HS-27A (cell line): ENCODE measurements around the gene COL4A1.

Experiments used
- DNase-seq: peaks from one replicate; pipeline ENCODE4 v3.0.0-alpha.2; 2012; ENCODE audit warnings: low read depth, missing footprints

COL4A1 gene

DNA sequence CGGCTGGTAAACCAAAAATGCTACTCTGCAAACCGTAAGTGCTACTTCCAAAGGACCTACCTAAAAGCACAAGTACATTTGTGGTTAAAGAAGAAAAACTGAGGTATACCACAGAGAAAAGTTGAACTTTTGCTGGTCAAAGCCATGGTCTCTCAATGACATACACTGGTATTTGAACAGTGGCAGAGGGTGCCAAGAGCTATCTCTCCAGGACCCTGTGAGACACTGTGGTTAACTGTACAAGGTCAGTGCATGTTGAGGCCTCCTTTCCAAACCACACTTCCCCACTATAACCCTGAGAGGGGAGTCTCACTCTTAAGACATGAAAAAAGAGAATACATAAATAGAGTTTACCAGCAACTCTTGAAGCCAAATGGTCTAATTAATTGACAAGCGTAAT is 49.5 kb downstream of the COL4A1 start:
- no peak for DNase-seq

DNA sequence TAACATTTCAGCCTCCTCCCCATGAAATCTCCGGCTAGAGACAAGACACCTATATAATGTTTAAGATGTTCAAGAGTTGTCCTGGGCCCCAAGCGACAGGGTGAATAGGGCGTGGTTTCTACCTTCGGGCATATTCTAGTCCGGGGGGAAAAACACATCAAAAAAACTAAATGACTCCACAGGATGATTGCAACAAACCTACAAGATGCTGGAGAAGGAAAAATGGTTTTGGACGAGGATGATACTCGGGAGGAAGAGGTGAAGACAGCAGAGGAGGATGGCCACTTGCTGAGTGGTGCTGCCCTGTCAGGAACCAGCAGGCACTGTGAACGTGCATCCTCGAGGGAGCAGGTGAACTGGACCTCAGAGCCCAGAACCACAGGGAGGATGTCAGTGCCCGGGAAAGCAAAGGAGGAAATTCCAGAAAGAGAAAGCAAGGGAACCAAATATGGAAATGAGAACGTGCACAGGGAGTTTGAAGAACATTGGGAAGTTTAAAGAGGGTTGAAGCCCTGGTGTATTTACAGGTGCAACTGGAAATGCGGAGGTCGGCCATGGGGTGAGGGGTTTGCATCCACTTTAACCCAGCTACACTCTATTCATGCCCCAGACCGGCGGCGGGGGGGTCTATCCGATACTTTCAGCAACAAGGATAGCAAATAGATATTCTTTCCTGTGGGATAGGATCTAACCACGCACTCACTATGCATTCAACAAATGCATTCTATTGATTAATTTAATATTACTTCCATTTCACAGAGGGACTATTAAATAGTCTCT is 50.6 kb downstream of the COL4A1 start:
- DNase-seq: no peak

DNA sequence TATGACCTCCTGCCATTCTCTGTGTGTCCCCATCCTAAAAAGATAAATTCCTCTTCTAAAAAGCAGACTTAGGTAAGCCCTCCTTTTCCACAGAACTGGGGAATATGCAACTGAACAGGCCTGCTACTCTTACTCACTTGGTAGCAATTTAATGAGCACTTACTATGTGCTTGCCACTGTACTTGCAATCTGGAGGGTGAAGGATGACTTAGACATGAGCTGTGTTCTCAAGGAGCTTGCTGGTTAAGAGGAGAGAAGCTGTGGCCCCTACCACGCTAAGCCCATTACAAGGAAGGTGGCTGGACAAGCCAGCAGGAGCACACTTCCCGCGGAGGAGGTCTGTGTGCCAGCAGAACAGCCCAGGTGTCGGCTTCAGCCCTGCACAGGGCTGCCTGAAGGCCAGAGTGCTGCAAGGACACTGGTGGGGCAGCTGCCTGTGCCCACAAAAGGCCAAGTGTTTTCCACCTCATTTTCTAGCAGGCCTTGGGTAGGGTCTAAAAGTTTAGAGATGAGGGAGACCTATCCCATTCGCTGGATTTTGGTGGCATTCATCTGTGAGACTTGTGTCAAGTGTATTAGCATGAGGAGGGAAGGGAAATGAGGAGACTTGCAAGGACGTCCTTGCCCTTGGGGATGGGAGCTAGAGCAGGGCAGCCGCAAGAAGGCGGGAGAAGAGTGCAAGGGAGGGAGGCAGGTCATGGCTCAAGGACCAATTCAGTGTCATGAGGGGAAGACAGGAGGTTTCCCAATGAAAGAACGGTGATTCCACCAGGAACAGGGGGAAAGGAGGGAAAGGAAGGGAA is 52.0 kb downstream of the COL4A1 start:
- DNase-seq: no peak

DNA sequence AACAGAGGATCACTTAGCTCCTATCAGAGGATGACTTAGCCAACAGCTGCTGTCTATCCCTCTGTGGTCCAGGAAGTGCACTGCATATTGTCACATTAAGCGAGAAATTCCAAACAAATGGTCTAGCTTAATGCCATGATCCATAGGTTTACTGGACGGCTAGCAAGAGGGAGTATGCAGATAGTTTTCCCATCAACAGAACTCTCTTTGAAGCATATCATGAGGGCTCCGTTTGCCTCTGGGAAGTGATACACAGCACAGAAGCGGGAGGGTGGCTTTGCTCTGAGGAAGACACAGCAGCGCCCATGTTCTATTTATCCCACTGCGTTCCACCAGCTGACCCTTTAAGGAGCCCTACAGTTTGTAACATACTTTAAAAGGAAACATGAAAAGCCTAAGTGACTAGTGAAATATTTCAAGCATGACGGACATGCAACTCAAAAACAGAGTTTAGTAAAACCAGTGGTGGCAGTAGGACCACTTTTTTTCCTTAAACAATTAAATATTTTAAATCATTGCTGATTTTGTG is 52.7 kb downstream of the COL4A1 start:
- DNase-seq: no peak

DNA sequence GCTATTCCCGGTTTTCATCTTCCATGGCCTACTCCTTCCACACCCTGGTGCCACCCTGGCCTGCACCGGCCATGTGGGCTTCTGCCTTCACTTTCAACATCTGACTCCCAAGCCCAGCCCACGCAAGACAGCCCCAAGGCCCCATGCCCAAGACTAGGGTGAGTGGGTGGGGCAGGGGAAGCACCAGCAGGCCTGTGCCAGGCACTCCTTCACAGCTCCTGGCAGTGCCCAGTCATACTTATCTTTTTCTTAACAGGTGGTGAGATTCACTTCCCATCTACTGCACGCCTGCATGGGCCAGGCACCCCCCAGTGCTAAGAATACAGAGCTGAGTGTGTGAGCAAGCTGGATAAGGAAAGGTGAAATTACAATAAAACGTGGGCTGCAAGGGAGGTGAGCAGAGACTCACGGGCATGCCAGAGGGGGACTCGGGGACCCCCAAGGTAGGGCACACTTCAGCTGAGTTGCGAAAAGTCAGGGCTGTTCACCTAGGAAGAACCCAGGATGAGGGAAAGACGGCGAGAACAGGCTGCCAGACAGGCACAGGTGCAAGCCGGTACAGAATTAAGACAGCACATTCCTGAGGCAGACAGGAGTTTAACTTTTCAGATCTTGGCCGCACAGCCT is 55.7 kb downstream of the COL4A1 start:
- DNase-seq: no peak

DNA sequence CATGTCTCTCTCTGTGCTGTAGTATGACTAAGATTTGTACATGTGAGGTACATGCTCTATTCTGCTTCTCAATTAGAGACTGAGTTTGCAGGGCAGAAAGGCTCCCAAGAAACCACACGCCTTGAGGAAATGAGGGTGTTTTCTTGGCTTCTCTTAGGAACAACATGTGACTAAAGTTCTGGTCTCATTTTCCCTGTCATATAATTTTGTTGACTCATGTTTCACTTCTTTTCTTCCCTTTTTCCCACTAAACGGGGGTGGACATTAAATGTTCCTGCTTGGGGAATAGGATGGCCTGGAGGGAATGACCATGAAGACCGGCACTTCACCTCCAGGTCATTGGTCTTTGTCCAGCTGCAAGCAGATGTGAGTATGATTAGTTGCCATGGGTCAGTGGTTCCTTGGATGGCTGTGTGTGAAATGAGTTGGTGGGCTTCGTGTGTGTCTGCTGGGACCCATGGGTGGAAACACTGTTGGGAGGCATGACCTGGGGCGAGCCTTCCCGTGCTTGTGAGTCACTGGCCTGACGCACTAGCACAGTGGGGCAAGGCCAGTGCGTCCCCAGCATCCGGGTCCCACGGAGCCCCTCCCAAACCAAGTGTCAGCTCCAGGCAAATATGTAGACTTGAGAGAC is 56.6 kb downstream of the COL4A1 start:
- no peak for DNase-seq

DNA sequence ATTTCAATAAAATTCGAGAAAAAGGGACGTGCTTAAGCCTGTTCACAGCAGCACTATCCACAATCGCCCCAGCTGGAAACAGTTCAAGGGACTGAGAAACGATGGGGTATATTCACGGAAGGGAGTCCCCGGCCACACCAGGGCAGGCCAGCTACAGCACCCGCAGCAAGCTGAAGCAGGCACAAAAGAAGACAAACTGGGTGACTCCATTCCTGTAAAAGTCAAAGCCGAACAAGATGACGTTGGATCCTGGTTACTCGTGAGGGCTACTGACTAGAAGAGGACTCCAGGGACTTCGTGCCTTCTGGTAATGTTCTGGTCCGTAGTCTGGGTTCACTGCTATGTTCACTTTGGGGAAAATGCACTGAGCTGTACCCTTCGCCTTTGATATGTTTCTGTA is 57.6 kb downstream of the COL4A1 start:
- no peak for DNase-seq

DNA sequence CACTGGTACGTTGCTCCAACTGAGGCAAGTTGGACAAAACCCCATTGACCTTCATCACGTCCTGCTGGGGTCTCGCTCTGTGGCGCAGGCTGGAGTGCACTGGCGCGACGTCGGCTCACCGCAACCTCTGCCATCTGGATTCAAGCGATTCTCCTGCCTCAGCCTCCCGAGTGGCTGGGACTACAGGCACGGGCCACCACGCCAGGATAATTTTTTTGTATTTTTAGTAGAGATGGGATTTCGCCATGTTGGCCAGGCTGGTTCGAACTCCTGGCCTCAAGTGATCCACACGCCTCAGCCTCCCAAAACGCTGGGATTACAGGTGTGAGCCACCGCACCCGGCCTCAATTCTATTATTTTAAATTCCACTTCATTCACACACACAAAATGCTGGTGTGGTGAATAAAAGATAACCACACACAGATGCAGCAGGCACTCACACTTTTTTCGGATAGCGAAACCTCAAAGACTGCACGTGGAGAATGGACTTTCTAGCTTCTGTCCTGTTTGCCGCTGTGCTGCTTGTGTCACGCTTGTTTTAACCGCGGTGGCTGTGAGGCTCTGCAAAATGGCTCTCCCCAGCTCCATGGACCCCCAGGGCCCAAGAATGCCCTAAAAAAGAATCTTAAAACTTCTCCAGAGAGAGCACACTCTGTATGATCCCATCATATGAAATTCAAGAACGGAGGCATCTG is 58.4 kb downstream of the COL4A1 start:
- no peak for DNase-seq

DNA sequence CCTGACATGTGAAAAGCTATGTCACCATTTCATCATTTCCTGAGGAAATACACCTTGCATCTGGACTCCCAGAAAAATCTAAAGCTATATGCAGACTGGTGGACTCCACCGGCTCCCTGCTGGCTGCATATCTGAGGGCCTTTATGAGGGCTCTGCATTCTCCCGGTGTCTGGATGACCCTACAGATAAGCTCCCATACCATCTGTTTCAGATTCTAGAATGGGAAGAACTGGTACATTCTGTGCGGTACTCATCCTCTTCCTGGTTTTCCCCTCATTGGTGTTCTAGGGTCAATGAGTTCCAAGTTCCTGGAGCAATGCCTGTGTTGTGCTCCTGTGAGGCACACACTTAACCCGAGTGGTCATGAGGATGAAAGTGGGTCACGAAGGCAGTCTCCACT is 60.4 kb downstream of the COL4A1 start:
- DNase-seq: no peak

DNA sequence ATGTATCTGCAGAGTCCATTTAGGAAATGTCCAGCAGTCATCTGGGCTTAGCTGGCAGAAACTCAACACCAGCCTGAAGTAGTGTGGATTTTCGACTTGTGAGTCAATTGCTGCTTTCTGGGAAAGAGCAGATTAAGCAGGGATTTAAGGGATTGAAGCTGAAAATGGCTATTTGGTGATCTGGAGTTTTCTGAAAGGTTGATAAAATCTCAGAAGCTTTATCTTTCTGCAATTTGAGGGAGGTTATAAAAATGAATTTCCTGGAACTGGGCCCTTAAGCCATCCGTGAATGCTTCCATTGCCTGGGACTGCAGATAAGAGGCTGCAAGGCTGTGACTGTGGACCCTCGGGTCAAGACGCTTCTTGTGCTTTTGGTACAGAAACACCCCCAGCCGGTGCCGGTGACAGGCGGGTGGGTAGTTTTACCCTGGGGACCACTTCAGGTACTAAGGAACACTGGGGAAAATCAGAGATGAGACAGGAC is 61.5 kb downstream of the COL4A1 start:
- no peak for DNase-seq

DNA sequence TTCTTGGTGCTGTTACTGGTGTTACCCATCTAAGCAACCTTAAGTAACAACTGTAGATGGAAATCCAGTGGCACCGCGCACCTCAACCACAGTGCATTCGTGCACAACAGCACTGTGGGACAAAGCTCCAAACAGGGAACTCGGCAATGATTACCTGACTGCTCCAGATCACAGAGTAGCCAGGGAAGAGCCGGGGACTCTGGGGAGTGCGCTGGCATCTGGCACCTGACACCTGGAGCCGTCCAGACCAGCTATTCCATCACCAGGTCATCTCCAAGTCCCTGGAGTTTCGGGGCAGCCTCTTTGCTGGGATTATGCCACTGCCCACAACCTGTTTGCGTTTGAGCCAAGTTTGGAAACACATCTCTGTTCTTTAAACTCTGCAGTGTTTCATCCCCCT is 62.0 kb downstream of the COL4A1 start:
- no peak for DNase-seq

DNA sequence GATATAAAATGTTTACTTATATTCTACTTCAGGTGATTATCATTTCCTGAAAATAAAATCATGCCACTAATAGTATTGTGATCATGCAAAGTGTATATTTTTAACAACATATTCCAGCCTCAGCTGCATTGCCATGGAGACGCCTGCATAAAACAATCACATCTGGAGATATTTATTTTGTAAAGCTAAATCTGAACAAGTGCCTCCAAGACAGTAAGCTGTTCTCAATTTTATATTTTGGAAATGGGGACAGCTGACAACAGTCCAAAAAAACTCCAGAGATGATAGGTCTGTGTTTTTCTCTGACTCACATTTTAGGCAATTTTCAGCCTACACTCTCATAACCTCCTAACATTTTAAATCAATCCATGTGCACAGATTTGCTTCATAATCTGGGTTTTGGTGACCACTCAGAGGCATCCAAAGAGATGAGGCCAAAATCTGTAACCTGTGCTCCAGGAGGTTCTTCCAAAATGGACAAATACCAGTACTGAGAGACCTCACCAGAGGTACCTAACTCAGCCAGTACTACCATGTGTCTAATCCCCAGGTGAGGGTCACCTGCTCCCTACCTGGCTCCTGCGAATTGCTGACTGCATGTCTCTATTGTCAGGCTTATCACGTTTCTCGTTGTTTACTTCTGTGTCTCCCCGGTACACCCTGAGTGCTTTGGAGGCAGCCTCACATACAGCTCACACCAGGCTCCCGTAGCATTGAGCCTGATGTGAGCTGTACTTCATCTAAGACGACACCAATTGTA is 62.7 kb downstream of the COL4A1 start:
- DNase-seq: no peak

DNA sequence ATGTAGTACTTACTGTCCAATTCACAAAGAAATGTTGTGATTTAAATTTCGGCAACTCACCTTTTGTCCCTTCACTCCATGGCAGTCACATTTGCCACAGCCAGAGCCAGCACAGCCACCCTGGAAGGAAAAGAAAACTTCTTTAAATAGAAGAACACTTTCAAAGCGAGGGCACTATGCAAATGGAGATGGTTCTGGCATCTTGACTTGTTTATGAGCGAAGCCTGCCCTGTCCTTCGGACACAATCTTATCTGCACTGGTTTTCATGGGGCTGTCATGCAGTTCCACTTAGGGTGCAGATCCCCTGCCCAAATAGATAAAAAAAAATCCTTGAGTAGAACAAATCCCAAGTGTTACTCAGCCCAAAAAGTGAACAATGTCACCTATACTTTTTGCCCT is 64.3 kb downstream of the COL4A1 start:
- no peak for DNase-seq

DNA sequence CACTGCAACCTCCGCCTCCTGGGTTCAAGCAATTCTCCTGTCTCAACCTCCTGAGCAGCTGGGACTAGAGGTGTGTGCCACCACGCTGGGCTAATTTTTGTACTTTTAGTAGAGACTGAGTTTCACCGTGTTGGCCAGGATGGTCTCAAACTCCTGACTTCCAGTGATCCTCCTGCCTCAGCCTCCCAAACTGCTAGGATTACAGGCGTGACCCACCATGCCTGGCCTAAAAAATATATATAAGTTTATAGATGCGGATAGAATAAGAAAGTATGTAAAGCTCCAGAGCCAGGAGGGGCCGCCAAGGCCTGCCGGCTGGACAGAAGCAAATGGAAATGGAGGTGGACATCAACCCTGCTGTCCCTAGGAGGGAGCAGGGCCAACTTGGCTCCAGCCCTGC is 66.0 kb downstream of the COL4A1 start:
- no peak for DNase-seq

DNA sequence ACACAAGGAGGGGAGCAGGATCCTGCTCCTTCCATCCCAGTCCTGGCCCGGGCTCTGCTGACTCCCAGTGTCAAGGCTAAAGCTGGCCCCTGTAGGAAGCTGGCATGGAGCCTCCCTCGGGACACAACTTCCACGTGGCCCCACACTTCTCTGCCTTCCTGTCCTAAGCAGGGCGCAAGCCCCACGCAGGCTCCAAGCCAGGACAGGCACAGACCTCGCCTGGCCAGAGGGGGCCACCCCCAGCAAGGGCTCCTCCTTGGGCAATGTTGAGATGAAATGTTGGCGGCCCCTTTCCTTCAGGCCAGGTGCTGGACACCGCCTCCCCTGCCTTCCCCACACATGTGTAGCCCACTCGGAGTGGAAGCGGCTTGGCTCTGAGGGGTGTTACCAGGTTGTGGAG is 66.6 kb downstream of the COL4A1 start:
- no peak for DNase-seq

DNA sequence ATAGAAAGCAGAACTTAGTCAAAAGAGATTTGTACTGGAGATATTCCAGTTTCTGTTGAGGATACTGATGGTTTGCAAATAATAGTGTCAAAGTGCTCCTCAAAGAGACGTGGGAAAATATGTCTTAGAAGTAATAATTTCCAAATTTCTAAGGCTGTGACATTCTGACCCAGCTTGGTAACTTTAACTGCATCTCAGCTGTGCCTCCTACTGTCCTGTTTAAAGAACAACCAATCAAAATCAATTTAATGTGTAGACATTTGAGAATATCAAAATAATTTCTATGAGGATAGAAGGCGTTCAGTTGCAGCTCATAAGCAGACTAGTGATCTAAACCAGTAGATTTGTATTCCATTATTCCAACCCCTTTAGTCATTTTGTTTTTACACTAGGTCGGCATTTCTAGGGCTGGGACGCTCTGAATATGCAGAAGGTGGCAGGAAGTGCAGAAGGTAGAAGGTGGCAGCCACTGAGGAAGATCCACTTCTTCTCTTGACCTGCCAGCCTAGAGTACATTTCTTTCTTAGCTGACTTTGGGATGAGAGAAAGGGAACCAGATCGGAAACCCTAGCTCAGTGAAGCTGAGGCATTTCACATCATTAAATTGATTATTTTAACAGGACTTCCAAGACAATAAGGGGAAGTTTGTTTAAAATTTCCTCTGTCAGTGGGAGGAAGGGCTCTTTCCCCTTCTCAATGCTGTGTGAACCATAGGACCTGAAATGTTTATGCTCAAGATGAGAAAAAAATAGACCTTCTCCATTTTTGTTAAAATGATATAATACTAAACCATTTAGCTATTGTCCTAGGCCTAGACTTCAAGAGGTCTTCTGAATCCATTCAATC is 67.5 kb downstream of the COL4A1 start:
- no peak for DNase-seq

DNA sequence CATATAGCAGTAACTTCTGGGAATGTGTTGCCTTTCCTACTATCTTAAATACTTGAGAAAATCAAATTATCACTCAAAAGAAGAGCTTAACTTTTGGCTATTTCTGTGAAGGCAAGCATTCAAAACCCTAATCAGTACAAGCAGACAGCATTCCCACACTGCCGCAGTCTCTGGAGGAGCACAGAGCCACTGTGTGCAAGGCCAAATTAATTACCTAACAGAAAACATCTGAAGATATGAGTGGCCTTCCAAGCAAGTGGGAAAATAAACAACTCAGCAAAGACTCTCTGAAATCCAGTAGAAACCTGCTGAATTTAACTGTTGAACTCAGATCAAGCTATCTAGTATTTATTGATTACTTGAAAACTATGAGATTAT is 68.2 kb downstream of the COL4A1 start:
- no peak for DNase-seq

DNA sequence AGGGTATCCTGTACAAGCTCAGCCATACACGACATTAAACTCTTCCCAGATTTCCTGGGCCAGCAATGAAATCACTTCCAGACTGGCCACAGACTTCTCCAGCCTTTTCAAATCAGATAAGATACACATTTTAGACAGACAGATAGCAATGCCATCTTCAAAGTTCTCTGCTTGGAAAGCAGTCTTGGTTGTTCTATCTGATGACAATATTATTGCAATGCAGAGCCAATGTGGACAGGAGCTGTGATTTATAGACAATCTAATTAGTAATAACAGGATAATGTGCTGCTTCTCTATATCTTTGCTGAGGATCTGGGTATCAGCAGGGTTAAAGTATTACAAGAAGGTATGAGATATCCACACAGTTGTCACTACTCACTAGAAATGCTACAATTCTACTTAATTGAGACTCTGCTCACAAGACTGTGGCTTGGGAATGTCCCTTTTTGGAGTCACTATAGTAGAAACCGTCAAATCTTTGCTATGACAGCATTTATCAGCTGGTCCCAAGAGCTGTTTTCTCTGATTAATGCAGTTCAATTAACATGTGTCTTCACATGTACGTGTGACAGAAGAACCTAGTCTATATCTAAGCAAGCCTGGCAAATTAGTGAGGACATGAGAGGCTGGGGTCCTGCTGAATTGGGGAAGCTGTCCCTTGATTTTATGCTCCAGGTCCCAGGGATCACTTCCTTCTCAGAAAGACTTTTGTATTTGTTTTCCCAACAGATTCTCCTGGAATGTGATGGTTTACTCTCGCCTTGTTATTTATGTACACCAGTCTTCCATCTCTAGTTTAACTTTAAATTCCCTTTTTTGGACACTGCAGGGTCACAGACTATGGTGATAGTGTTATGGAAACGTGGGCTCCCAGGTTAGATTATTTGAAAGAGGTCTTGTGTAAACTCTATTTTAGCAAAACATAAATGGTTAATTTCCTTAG is 68.8 kb downstream of the COL4A1 start:
- DNase-seq: no peak

DNA sequence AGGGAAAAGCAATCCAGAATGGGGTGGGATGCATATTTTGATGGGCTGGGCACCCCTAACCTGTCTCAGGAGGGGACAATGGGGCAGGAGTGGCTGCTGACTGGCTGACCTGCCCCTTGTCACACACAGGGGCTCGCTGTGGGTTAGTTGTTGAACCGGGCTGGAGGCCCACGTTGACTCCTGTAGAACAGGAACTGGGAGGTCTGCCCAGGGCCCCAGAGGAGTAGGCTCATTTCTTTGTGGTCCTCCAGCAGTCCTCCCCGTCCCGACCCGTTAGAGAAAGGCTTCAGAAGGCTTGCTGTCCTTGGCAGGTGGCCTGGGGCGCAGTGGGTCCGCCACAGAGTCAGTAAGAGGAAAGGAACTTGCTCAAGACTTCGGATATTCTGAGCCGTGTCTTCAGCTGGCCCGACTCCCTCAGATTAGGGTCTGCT is 70.1 kb downstream of the COL4A1 start:
- no peak for DNase-seq
